ENCODE measurements around the gene BRME1.

DNA sequence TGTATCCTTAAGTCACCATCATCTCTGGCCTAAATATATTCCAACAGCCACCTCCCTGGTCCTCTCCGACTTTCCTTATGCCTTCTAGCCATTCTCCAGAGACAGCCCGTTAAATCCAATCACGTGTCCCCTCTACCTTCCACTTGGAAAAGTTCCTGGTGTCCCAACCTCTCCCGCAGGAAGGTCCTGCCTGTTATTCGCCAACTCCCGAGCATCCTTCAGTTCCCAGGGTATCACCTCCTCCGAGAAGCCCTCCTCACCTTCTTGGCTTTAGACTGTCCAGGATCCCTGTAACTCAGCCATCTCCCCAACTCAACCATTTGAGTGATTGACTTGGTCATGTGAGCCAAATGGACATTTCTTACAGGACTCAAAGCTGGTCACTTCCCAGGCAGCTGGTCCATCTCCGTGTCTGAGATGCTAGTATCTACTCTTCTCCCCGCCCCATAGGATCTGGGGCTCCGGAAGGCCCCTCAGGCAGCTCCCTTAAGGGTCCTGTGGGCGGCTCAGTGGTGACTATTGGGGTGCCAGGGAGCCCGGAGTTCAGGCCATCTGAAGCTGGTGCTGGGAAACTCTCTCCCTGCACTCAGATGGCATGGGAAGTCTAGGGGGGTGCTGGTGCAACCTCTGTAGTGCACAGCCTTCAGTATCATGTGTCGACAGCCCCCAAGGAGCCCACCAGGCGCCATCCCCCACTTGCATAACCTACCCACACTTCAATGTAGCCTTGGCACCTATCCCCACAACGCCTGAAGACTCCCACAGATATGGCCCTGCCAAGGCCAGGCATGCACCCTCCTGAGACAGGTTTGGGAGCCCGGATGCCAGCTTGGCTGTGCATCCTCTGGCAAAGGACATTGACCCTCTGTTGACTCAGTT, 56.9 kb downstream of the BRME1 start:
- TF ChIP-seq, protein P1, sequence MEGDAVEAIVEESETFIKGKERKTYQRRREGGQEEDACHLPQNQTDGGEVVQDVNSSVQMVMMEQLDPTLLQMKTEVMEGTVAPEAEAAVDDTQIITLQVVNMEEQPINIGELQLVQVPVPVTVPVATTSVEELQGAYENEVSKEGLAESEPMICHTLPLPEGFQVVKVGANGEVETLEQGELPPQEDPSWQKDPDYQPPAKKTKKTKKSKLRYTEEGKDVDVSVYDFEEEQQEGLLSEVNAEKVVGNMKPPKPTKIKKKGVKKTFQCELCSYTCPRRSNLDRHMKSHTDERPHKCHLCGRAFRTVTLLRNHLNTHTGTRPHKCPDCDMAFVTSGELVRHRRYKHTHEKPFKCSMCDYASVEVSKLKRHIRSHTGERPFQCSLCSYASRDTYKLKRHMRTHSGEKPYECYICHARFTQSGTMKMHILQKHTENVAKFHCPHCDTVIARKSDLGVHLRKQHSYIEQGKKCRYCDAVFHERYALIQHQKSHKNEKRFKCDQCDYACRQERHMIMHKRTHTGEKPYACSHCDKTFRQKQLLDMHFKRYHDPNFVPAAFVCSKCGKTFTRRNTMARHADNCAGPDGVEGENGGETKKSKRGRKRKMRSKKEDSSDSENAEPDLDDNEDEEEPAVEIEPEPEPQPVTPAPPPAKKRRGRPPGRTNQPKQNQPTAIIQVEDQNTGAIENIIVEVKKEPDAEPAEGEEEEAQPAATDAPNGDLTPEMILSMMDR (IDR thresholded peaks at IDR 0.05), result no peak
- TF ChIP-seq EZH2 (IDR thresholded peaks at IDR 0.05), result no peak

Measured in neural progenitor cell (in vitro differentiated cells).